Diencephalon (tissue), 1 donor: ENCODE results near the gene PRKN. TPM values are rescaled to one million over a fixed set of nuclear protein-coding genes. Genes with fewer than 3 reads are reported as not detected.

Experiments used
- total RNA-seq: library from RNA; depleted of rRNA; stranded (reverse); fragments of >200 nt; gene quantifications from one replicate; pipeline ENCODE4 v1.2.3, GENCODE V29; 2014

Gene PRKN
- 10.8 TPM for total RNA-seq

DNA sequence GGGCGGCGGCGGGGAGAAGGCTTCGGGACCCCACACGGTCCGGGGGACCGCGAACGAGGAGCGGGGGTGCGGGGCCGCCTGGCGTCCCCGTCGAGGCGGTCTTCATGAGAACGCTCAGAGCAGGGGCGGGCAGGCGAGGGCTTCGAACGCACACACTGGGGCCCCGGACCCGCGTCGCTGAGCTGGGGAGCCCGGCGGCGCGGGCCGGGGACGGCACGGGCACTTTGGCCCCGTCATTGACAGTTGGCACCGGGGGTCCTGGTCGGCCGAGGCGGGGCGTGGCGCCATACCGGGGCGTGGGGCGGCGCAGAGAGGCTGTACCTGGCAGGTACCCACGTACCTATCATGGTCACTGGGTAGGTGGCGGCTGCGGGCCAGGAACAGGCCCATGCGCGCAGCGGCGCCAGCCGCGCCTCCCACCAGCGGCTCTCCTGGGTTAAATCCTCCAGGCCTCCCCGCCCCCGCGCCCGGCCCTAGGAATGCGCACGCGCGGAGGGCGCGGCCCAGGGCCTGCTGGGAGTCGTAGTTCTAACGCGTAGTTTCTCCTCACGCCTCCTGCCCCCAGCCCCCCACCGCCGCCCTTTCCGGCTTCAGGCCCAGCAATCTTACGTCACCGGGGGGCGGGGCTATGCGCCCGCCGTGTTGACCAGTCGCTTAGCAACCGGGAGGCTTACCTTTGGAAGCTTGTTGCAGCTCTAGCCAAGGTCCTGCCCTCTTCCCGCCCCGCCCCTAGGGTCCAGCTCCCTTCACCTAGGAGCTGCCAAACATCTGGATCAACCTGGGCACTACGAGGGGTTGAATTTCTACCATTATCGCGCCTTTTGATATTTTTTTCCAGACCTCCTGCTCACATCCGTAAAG lies at the start of gene PRKN, which contains the start of gene PACRG:
Gene PRKN, minus strand, starts transcription at position 445 of the 861 bp plus-strand sequence.
Gene PACRG, plus strand, starts transcription at position 653 of the 861 bp plus-strand sequence.

Other genes starting within 250 kb of the PRKN start
- gene PACRG, start 208 bp upstream of the PRKN start, total RNA-seq = 24.0 TPM